CD4-positive, alpha-beta memory T cell (primary cell): ENCODE data around the gene SPTBN5. TPM values are rescaled to one million over a fixed set of nuclear protein-coding genes. Genes with fewer than 3 reads are reported as not detected.

ENCODE experiments used
- CTCF ChIA-PET: fragments of 350-600 bp; sonication (Branson Sonifier 250); formaldehyde crosslinking; loops from one replicate; lab custom pipeline; 2021; ENCODE audit warnings: inconsistent platforms; ENCODE audit not compliant: partially characterized antibody; lab: Charles Lee
- POLR2A ChIA-PET: fragments of 350-600 bp; sonication (Branson Sonifier 250); formaldehyde crosslinking; loops from one replicate; lab custom pipeline; 2021; ENCODE audit not compliant: partially characterized antibody; lab: Charles Lee
- DNase-seq, 5 donors: peaks; one replicate each; pipeline versions ENCODE4 v3.0.0 to v3.0.0-alpha.2; 2020 to 2022; ENCODE audit warnings: mixed read lengths in 1 of 5
- H3K27ac ChIP-seq: one replicate; pipeline ENCODE4 v1.7.0; 2013; ENCODE audit warnings: low read depth, low read length
- H3K27me3 ChIP-seq: 2 replicates; pipeline ENCODE4 v1.7.0; 2013; ENCODE audit warnings: mild to moderate bottlenecking, low read length, moderate library complexity; ENCODE audit not compliant: insufficient read depth
- H3K36me3 ChIP-seq: 2 replicates; pipeline ENCODE4 v1.7.0; 2013; ENCODE audit warnings: mild to moderate bottlenecking, low read length, moderate library complexity; ENCODE audit not compliant: insufficient read depth
- H3K4me1 ChIP-seq: 2 replicates; pipeline ENCODE4 v1.7.0; 2013; ENCODE audit warnings: mild to moderate bottlenecking, low read length, moderate library complexity; ENCODE audit not compliant: insufficient read depth
- H3K4me3 ChIP-seq, 2 donors: one replicate each; pipeline ENCODE4 v1.7.0; 2013; ENCODE audit warnings: low read length in 2 of 2, mild to moderate bottlenecking in 1 of 2
- H3K9me3 ChIP-seq, 2 donors: one replicate each; pipeline ENCODE4 v1.7.0; 2013; ENCODE audit warnings: low read length in 2 of 2, control low read depth in 1 of 2; ENCODE audit not compliant: control insufficient read depth in 1 of 2
- H3K27ac Mint-ChIP-seq, 7 donors: one replicate each; pipeline ENCODE4 v1.8.0; 2020 to 2021; ENCODE audit warnings: mixed read lengths in 7 of 7, mild to moderate bottlenecking in 6 of 7, inconsistent platforms in 3 of 7, moderate library complexity in 3 of 7
- H3K27me3 Mint-ChIP-seq, 2 donors: one replicate each; pipeline ENCODE4 v1.8.0; 2020 to 2021; ENCODE audit warnings: mixed read lengths in 2 of 2
- H3K36me3 Mint-ChIP-seq, 2 donors: one replicate each; pipeline ENCODE4 v1.8.0; 2020 to 2021; ENCODE audit warnings: mixed read lengths in 2 of 2, inconsistent platforms in 1 of 2, mild to moderate bottlenecking in 1 of 2
- H3K4me1 Mint-ChIP-seq, 4 donors: one replicate each; pipeline ENCODE4 v1.8.0; 2020 to 2021; ENCODE audit warnings: mixed read lengths in 4 of 4, mild to moderate bottlenecking in 1 of 4
- H3K4me3 Mint-ChIP-seq, 8 donors: one replicate each; pipeline ENCODE4 v1.8.0; 2020 to 2021; ENCODE audit warnings: mixed read lengths in 8 of 8, mild to moderate bottlenecking in 7 of 8, moderate library complexity in 6 of 8, inconsistent platforms in 3 of 8
- H3K9me3 Mint-ChIP-seq, 8 donors: one replicate each; pipeline ENCODE4 v1.8.0; 2020 to 2021; ENCODE audit warnings: mixed read lengths in 8 of 8, mild to moderate bottlenecking in 5 of 8, inconsistent platforms in 3 of 8, moderate library complexity in 1 of 8
- intact Hi-C: fragments of 100-400 bp; cut with micrococcal nuclease; formaldehyde crosslinking; loops from one replicate; pipeline ENCODE4 v1.15.1; 2023
- polyA plus RNA-seq, 2 donors: library from polyadenylated mRNA; unstranded; fragments of 300-500 nt; fragmentation: Illumina TruSeq; gene quantifications; one replicate each; pipeline ENCODE4 v1.2.3, GENCODE V29; 2021
- total RNA-seq, 2 experiments: library from RNA; stranded (reverse); gene quantifications; one replicate each; pipeline ENCODE4 v1.2.3, GENCODE V29; 2021

The SPTBN5 gene
- total and polyA plus RNA-seq, 4 experiments from 2014 or later: 0.03 to 2.7 (median 2.4) TPM; not detected in 1

DNA sequence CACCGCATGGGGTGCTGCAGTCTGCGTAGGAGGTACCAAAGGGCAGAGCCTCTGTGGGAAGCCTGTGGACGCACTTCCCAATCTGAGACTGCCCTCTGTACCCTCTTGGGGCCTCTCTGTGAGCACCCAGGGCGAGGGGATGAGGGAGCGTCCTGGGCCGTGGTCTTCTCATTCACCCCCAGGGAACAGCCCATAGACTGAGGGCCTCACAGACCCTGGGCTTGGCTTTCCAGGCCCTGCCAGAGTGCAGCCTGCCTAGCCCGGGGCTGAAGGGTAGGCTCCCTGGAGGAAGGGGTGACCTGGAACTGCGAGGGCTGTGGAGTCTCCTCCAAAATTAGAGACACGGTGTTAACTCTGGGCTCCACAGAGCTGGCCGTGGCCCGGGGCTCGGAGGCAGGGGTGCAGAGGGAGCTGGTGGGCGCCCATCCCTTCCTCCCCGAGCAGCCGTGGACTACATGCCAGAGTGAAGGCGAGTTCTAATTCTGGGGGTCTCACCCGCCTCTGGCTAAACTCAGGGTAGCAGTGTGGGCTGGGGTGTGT is 468 bp upstream of the SPTBN5 start:
- no peaks in the 10 kb centered on the region for H3K36me3 ChIP-seq
- intact Hi-C loops: loop anchor here (2.0 kb wide), 2 partner anchors 42 to 120 kb away; partner anchors contain the start of gene MAPKBP1
- H3K9me3 Mint-ChIP-seq: peaks cover 0 to 1% (median 0%) of the 10 kb centered on the region in 8 donors
- peak overlapping the region; percentile 80 for H3K27ac ChIP-seq
- no peaks in the 10 kb centered on the region for H3K27me3 ChIP-seq
- CTCF ChIA-PET: interaction anchor here (2.1 to 5.9 kb wide), 4 partner anchors 10 to 121 kb away, joined by 9 to 49 read pairs (median 28); partner anchors contain the start of gene MAPKBP1
- H3K27me3 Mint-ChIP-seq: no peaks in the 10 kb centered on the region
- no peaks in the 10 kb centered on the region for H3K9me3 ChIP-seq
- peak overlapping the region; percentile 97 to 99 (median 99) for H3K27ac Mint-ChIP-seq
- peaks cover 16 to 71% (median 37%) of the 10 kb centered on the region in 4 donors for H3K4me1 Mint-ChIP-seq
- peak overlapping the region; percentile 12 to 29 for H3K4me3 ChIP-seq
- DNase-seq: no peak
- peaks cover 3 to 24% of the 10 kb centered on the region in 2 donors for H3K36me3 Mint-ChIP-seq
- peak overlapping the region; percentile 69 to 91 (median 80) for H3K4me3 Mint-ChIP-seq
- POLR2A ChIA-PET: interaction anchor here (0.8 to 4.1 kb wide), 14 partner anchors 8 to 121 kb away, joined by 3 to 28 read pairs (median 6); partner anchors contain the start of genes EHD4, JMJD7 and MAPKBP1
- peaks cover 38% of the 10 kb centered on the region for H3K4me1 ChIP-seq

DNA sequence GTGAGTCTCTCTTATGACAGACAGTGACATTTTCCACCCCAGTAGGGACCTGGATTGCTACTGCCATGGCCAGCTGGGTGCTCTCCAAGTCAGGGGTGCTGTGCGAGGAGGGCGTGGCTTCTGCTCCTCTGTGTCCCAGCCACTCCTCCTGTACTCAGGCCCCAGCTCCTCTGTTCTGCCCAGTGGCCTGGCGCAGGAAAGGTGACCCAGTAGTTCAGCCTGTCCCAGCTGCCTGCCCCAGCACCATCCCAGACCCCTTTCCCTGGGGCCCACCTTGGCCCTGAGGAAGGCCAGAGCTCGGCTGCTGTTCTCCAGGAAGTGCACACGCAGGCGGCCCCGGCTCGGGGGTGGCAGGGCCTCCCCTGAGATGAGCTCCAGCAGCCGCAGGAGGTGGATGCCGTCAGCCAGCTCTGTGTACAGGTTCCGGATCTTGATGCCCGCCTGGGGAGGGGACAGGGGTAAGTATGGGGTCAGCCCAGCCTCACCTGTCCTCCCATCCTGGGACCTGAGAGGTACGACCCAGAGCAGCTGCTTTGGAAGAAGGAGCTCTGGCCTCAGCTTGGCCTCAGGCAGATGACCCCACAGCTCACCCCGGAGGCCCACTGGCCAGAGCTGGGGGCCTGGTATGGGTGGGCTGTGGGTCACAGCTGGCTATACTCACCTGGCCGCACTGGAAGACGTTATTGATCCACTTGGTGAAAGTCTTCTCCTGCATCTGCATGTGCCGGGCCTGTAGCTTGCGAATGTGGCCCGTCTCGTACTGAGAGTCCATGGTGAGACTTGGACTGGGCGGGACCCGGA is 1.0 kb downstream of the SPTBN5 start:
- ChIA-PET CTCF (interaction anchor here (0.8 to 5.9 kb wide), 5 partner anchors 11 to 120 kb away, joined by 3 to 49 read pairs (median 16); partner anchors contain the start of gene MAPKBP1), POLR2A (interaction anchor here (1.1 to 4.1 kb wide), 13 partner anchors 8 to 121 kb away, joined by 3 to 25 read pairs (median 5); partner anchors contain the start of genes EHD4, JMJD7 and MAPKBP1)
- H3K4me3 ChIP-seq: peak overlapping the region in 1 of 2 donors; percentile 12
- H3K27me3 Mint-ChIP-seq: no peaks in the 10 kb centered on the region
- peak in 4 of 5 donors; percentile 29 to 48 (median 38) for DNase-seq
- H3K4me1 ChIP-seq: peaks cover 52% of the 10 kb centered on the region
- no peaks in the 10 kb centered on the region for H3K9me3 ChIP-seq
- no peaks in the 10 kb centered on the region for H3K36me3 ChIP-seq
- peak overlapping the region; percentile 30 to 72 (median 65) for H3K4me3 Mint-ChIP-seq
- peaks cover 0 to 13% of the 10 kb centered on the region in 2 donors for H3K36me3 Mint-ChIP-seq
- H3K27ac ChIP-seq: peak overlapping the region; percentile 80
- peaks cover 21 to 77% (median 48%) of the 10 kb centered on the region in 4 donors for H3K4me1 Mint-ChIP-seq
- no peaks in the 10 kb centered on the region for H3K27me3 ChIP-seq
- intact Hi-C loops: no loop called here
- H3K27ac Mint-ChIP-seq: peak overlapping the region; percentile 91 to 99 (median 97)
- H3K9me3 Mint-ChIP-seq: peaks cover 0 to 1% (median 0%) of the 10 kb centered on the region in 8 donors

DNA sequence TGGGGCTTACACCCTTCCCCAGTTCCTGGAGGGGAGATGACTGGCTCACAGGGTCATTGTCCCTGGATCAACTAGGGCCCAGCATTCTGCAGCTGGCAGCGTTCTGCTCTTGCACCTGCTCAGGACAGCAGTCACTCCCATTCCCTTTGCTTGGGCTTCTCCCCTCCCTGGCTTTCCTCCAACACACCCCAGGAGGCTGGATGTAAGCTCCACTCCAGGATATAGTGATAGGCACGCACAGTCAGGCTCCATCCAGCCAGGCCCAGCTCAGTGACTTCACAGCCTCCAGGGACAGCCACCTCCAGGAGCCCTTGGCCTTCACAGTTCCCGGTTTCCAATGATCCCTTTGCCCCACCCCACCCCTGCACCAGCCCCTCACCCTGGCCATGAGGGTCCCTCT is 1.9 kb downstream of the SPTBN5 start:
- Mint-ChIP-seq H3K4me1 (peaks cover 24 to 73% (median 49%) of the 10 kb centered on the region in 4 donors), H3K4me3 (peak overlapping the region in 1 of 8 donors; percentile 43)

DNA sequence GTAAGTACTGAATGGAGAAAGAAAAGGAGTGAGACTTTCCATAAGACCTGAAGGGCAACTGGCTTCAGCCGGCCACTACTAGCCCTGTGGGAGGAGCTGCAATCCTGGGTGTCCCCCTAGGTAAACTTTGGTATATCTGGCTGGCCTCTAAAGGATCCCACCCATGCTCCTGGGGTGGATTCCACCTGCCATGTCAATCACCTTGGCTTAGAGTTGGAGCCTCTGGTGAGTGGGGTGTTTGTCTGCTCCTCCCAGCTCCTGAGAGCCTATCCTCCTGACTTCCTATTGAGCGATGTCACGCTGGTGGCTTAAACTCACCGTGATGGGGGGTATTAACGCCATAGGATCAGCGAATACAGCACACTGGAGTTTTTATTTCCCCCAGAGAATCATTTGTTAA is 2.6 kb downstream of the SPTBN5 start:
- Mint-ChIP-seq H3K36me3 (peaks cover 0 to 7% of the 10 kb centered on the region in 2 donors), H3K27ac (peak overlapping the region in 6 of 7 donors; percentile 46 to 97 (median 92)), H3K9me3 (peaks cover 0 to 1% (median 0%) of the 10 kb centered on the region in 8 donors), H3K4me3 (no peak overlapping the region), H3K4me1 (peaks cover 24 to 69% (median 46%) of the 10 kb centered on the region in 4 donors), H3K27me3 (no peaks in the 10 kb centered on the region)
- Histone ChIP-seq H3K36me3 (no peaks in the 10 kb centered on the region), H3K9me3 (no peaks in the 10 kb centered on the region), H3K27me3 (no peaks in the 10 kb centered on the region), H3K4me3 (no peak overlapping the region), H3K27ac (no peak overlapping the region), H3K4me1 (peaks cover 53% of the 10 kb centered on the region)
- DNase-seq: no peak
- ChIA-PET CTCF (interaction anchor here (5.9 kb wide), 1 partner anchor 118 kb away, joined by 49 read pairs; the partner anchor contains the start of gene MAPKBP1), POLR2A (interaction anchor here (1.8 kb wide), 1 partner anchor 46 kb away, joined by 6 read pairs; no protein-coding TSS in a partner anchor)
- intact Hi-C loops: no loop called here

More for the DNA sequence above, 1.9 kb downstream of the SPTBN5 start:
- peak overlapping the region; percentile 80 for H3K27ac ChIP-seq
- peak overlapping the region; percentile 91 to 99 (median 97) for H3K27ac Mint-ChIP-seq
- H3K27me3 Mint-ChIP-seq: no peaks in the 10 kb centered on the region
- no peaks in the 10 kb centered on the region for H3K27me3 ChIP-seq
- no peak overlapping the region for H3K4me3 ChIP-seq
- no peaks in the 10 kb centered on the region for H3K36me3 ChIP-seq
- DNase-seq: no peak
- peaks cover 0 to 1% (median 0%) of the 10 kb centered on the region in 8 donors for H3K9me3 Mint-ChIP-seq
- H3K36me3 Mint-ChIP-seq: peaks cover 0 to 7% of the 10 kb centered on the region in 2 donors
- ChIA-PET CTCF (interaction anchor here (0.8 to 5.9 kb wide), 5 partner anchors 12 to 119 kb away, joined by 3 to 49 read pairs (median 16); partner anchors contain the start of gene MAPKBP1), POLR2A (interaction anchor here (1.1 to 4.1 kb wide), 8 partner anchors 9 to 118 kb away, joined by 3 to 25 read pairs (median 6); partner anchors contain the start of genes EHD4, JMJD7 and MAPKBP1)
- intact Hi-C loops: no loop called here
- H3K4me1 ChIP-seq: peaks cover 53% of the 10 kb centered on the region
- H3K9me3 ChIP-seq: no peaks in the 10 kb centered on the region

DNA sequence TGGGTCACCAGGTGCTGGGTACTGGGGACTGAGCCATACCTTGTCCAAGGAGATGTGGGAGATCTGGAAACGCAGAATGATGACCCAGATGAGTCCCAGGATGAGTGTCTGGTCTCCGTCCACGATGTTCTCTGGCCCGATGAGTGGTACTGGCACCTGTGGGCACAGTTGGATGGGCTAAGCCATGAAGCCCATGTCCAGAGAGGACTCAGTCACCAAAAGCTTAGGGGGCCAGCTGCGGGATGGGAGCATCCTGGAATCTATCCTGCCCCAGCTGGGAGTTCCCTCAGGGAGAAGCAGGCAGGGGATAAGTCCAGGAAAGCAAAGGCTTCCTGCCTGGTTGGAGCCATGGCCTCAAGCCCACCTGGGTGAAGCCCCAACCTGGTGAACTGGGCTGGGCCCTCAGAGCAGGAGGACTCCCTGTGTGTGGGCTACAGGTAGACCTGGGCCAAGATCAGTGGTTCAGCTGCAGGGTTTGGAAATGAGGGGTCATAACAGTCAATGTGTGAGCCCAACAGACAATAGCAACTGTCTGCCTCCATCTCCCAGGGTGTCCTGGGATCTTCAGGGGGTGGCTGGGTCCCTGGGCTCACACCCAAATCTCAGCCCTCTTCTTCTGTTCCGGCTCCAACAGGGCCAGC is 3.7 kb downstream of the SPTBN5 start:
- intact Hi-C loops: no loop called here
- Mint-ChIP-seq H3K4me1 (peaks cover 20 to 64% (median 40%) of the 10 kb centered on the region in 4 donors), H3K27ac (peak overlapping the region in 4 of 7 donors; percentile 67 to 85 (median 80)), H3K36me3 (peaks cover 0 to 5% of the 10 kb centered on the region in 2 donors), H3K27me3 (no peaks in the 10 kb centered on the region), H3K9me3 (peaks cover 0 to 1% (median 0%) of the 10 kb centered on the region in 8 donors), H3K4me3 (peak overlapping the region in 1 of 8 donors; percentile 35)
- no peak overlapping the region for H3K4me3 ChIP-seq
- DNase-seq: no peak
- H3K27ac ChIP-seq: no peak overlapping the region
- H3K27me3 ChIP-seq: no peaks in the 10 kb centered on the region
- no peaks in the 10 kb centered on the region for H3K36me3 ChIP-seq
- ChIA-PET CTCF (interaction anchor here (1.2 to 5.9 kb wide), 2 partner anchors 15 to 117 kb away, joined by 3 to 49 read pairs; partner anchors contain the start of gene MAPKBP1), POLR2A (interaction anchor here (1.0 to 1.8 kb wide), 2 partner anchors 47 to 346 kb away, joined by 3 to 6 read pairs; partner anchors contain the start of gene RPAP1)
- no peaks in the 10 kb centered on the region for H3K9me3 ChIP-seq
- H3K4me1 ChIP-seq: peaks cover 49% of the 10 kb centered on the region

DNA sequence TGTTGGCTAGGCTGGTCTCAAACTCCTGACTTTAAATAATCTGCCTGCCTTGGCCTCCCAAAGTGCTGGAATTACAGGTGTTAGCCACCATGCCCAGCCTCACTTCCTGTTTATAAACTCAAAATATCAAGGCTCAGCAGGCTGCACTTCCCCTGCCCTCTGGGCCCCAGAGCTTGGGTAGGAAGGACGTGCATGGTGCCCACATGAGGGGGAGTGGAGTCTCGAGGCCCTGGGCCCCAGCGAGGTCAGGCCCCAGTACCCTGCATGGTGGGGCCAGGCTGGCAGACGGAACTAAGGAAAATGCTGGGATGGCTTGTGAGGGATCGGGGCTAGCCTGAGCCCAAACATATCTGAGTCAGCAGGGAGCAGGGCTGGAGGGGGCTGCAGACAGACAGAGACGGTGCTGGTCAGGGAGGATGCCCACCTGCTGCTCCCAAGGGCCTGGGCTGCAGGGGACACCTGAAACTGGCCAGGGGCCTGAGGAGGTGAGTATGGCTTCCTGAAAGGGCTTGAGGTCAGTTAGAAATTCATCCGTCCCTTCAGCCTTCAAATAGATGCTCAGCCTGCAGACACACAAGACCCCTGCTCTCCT is 5.1 kb downstream of the SPTBN5 start:
- Histone ChIP-seq H3K27me3 (no peaks in the 10 kb centered on the region), H3K27ac (no peak overlapping the region), H3K4me1 (peaks cover 35% of the 10 kb centered on the region), H3K36me3 (no peaks in the 10 kb centered on the region), H3K4me3 (no peak overlapping the region), H3K9me3 (no peaks in the 10 kb centered on the region)
- H3K9me3 Mint-ChIP-seq: peaks cover 0 to 1% (median 0%) of the 10 kb centered on the region in 8 donors
- H3K4me3 Mint-ChIP-seq: peak overlapping the region in 1 of 8 donors; percentile 38
- H3K27ac Mint-ChIP-seq: peak overlapping the region in 5 of 7 donors; percentile 57 to 91 (median 80)
- DNase-seq: no peak
- ChIA-PET POLR2A (no interaction called here), CTCF (no interaction called here)
- intact Hi-C loops: no loop called here
- no peaks in the 10 kb centered on the region for H3K36me3 Mint-ChIP-seq
- H3K27me3 Mint-ChIP-seq: no peaks in the 10 kb centered on the region
- peaks cover 16 to 54% (median 32%) of the 10 kb centered on the region in 4 donors for H3K4me1 Mint-ChIP-seq
